IPS-NIHi7 (cell line): ENCODE measurements around the gene C16orf95.

Experiments
- DNase-seq: peaks from one replicate; pipeline ENCODE4 v3.0.0; 2012; ENCODE audit warnings: mixed read lengths; ENCODE audit errors: extremely low spot score

C16orf95 gene

DNA sequence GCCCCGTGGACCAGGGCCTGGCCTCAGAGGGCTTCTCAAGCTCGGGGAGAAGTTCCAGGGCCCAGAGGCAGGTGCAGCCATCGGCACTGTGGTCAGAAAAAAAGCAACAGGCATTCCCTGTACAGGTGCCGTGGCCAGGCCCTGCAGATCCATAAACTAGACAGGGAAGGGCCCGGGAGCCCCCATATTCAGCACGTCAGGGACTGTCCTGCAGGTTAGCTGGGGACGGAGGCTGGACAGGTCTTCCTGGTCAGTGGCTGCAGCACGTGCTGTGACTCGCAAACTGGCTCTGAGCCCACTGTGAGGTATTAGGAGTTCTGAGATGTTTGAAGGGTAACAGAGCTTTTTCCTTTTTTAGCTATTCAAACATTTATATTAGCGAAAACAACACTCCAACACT, 15.0 kb upstream of the C16orf95 start:
- DNase-seq = no peak

DNA sequence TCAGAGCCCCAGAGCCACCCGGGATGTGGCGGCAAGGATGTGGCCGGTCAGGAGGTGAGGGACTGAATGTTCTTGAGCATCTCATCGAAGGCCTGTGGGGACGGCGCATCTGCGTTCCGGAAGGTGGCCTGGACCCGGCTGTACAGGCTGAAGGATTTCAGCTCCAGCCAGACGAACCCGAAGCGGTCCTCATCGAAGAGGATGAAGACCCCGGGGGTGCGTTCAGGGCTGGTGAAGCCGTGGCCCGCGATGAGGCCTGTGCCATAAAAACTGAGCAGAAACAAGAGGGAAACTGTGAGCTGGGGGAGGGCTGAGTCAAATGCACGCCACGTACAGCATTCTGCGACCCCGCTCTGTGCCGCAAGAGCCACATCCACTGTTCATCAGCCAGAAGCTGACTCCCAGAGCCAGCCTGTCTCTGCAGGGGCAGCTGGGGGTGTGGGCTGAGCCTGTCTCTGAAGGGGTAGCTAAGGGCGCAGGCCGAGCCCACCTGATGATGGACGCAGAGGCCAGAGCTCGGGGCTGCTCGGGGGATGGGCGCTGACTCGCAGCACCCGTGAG, 14.1 kb upstream of the C16orf95 start:
- DNase-seq = no peak

DNA sequence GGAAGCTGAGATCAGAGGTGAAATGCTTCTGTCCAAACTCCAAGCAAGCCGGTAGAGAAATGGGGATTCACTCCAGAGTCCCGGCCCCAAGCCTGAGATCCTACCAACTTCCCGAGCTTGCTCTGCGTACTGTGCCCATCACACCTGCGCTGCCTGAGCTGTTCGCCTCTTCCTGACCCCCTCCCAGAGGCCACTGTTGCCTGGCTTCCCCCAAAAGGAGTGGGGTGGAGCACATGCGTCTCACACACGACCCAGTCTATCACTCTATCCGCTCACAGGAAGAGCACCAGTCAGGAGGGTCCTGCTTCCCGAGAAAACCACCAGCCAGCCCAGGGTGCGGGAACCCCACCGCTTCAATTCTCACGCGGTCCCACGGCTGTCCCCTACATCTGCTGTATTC, 13.5 kb upstream of the C16orf95 start:
- DNase-seq = no peak

DNA sequence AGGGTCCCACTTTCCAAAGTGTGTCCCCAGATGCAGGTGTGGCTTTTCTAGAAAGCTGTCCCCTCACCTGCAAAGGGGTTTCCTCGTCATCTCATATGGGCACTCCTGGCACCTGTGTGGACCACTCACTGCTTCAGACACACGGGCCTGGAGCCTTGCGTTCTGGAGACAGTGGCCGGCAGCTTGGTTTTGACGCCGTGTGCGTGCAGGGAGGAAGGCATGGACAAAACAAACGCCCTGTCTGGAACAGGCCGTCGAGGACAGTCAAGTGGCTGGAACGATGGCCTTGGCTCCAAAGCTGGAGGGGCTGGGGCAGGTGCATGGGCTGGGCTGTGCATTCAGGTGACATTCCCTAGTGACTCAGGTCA, 13.0 kb upstream of the C16orf95 start:
- DNase-seq = no peak

DNA sequence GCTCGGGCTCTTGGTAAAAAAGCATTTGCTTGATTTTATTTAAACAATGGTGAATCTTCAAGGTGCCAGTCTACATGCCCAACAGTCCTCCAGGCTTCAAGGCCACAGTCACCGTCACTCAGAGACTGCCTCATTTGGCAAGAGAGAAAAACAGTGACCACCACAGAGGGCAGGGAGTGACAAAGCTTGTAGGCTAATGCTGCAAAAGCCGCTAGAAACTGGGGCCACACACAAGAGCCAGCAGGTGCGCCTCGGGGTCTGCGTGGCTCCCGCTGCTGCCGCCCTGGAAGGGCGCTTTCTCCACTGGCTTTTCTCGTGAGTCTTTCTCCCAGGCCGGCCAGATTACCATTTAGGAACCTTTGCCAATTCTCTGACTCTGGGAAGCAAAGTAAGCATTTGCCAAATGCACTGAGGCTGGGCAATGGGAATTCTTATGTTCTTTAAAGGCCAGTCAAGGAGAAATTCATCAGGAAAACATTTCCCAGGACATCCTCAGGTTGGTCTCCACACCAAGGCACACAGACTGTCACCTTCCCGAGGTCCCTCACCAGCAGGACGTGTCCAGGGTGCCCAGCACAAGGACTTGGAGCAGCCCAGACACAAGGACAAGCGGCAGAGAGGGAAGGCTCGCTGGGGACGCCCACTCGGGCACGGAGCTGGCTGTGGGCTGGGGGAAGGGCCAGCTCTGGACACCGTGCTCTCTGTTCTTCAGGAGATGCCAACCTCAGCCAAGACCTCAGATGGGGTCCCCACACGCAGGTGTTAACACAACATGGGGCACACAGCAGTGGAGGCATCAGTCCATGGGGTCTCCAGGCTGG, 12.5 kb upstream of the C16orf95 start:
- DNase-seq = no peak

DNA sequence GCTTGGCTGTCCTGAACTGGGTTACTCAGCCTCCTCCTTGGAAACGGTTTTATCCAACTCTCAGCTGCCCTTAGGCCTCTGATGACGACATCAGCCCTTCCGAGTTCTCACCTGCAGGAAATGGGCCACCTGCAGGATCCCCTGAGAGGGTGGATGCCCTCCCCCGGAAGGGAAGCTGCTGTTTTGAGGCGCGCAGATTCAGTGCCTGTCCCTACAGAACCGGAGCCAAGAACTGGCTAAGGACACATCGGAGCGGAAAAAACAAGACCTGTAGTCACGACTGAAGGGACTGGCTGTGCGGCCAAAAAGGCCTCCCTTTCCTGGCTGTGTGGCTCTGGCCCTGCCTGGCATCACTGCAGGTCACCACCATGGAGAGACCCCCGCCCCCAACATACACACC, 11.7 kb upstream of the C16orf95 start:
- DNase-seq = no peak

DNA sequence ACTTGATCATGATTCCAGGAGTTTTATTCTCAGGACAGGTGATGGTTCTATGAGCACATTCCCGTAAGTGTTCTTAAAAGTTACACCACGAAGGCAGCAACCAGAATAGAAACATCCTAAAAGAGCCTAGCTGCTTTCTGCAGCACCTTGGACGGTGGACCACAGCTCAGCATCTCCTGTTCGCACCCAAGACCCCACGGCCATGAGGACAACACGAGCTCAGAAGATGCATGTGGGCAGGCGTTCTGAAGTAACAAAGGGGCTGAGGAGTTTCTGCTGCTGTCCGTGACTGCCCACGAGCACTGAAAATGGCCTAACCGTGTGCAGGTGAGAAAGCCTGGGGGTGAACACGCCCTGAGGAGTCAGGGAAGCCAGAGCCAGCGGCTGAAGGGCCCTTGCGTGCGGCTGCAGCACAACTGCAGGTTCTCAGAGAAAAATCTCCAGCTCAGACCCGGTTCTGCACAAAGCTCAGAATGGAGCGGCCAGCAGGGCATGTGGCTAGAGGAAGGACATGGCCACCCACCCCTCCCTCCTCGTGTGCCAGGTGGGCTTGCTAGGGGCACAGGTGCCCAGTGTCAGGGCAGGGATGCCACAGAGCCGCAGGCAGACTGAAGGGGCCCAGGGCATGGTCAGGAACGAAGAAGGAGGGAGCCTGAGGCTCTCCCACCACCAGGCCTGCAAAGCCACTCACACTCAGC, 10.8 kb upstream of the C16orf95 start:
- no peak for DNase-seq

DNA sequence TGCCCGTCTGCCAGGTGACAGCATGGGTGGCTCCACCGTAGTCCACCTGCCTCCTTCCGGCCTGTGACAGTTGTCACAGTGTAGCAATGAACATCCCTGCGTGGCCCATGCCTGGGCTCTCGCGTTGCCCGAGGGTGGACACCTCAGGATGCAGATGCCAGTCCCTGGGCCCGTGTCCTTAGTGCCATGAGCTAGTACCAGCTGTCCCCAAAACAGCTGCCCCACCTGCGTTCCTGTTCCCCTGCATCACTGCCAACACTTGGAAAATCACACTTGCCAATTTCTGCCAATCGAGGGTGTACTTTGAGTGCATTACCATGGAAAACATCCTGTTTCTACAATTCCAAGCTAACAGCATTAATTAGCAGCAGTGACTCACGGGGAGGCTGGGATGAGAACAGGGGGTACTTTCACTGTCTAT, 9.0 kb upstream of the C16orf95 start:
- no peak for DNase-seq

DNA sequence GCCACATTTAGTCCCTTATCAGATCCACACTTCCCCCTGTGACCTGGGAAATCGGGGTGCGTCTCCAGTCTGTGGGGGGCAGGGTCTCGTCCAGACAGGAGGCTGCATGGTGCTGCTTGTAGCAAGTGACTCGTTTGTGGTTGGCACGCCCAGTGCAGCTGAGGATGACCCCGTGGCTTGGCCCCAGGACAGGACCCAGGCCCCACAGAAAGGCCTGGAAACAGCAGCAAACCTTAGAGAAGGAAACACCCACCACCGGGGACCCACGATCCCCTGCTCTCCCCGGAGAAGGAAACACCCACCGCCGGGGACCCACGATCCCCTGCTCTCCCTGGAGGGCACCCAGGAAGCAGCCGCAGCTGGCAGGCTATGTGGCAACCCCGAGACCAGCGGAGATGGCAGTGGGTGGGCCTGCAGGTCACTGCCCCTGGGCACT, 8.2 kb upstream of the C16orf95 start:
- no peak for DNase-seq

DNA sequence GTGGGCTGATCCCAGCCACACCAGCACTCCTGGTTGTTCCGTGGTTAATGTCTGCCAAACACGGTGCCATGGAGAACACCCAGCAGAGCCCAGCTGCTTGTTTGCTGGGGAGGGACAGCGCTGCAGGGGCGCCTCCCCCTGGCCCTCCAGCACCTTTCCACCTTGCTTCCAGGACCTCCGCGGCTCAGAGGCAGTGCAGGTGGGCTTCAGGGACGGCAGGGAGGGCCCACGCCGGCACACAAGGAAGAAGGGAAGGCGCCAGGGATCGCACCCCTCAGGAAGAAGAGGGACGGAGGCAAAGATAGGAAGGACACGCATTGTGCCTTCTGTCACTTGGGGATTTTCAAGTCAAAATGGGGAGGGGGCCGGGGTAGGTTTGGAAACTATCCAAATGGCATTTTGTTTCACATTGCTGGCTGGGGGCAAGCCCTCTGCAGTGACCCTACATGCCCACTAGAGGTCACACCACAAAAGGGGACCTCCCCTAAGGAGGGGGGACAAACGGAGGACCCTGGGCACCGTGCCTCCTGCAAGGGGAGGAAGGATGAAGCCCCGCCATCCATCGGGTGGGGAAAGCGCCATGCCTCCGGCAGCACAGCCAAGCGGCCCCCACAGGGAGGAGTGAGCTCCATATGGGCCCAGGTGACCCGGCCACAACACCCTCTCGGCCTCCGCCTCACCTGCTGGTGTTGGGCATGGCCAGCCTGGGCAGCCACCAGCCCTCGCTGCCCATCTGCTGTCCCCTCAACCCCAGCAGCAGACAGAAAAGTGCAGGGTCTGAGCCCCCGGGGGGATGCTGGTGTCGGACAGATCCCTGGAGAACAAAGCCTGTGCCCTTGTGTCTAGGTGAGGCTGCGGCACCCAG, 7.5 kb upstream of the C16orf95 start:
- DNase-seq = peak; percentile 92

DNA sequence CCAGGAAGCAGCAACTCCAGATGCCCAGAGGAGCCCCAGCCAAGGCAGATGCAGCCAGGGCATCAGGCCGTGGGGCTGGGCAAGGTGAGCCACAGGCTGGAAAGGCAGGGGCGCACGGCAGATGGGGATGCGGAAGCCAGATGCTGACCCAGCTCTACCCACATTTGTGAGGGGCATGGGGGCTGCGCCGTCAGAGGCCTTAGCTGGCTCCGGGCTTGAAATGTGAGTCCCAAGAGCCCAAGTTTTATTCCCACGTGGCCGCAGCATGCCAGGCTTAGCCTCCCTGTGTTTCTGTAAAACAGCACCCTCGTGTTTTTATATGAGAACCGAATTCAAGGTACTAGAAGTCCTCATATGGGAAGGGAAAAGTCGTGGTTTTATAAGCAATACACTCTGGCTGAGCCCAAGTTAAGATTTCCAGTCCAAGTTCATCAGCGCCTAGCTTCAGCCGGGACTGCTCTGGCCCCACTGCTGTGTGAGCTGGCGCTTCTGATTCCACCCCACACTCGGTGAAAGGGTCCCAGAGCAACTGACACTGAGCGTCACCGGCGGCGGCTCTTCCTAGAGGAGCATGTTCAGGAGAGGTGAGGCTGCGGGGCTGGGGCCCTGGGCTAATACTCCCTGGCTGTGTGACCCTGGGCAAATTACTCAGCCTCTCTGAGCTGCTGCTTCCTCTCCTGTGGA, 6.7 kb upstream of the C16orf95 start:
- DNase-seq = no peak

DNA sequence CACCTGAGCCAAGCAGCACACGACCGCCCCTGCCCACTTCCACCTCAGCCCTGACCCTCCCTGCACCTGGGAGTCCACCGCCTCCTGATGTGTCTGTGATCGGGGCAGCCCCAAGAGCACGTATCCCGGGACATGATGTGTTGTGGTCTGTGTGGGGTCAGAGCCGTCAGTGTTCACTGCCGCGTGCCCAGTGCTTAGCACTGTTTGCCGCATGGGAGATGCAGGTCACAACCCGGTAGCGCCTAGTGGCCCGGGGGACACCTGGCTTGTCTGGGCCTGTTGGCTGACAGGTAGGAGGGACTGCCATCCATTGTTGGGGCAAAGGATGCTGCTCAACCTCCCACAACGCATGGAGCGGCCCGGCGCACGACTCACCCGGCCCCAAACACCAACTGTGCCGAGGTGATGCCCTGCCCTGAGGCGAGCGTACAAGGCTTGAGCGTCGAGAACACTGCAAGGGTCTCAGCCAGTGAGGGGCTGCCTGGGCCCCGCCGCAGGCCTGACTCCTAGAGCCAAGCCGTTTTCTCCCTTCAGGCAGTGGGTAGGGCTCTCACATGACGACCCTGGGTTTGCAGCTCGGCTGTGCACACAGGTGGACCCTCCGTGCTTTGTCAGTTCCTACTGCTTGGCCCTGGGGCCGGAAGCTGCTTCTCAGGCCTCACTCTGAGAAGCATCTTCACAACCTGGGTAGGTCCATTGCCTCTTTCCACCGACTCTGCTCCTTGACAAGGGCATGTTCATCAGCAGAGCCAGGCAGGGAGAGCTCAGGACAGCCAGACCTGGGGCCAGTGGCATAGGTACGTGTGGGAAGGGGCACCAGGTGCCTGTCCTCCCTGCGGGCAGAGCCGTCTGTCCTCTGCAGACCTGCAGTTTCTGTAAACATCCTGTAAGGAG, 5.9 kb upstream of the C16orf95 start:
- DNase-seq = no peak

DNA sequence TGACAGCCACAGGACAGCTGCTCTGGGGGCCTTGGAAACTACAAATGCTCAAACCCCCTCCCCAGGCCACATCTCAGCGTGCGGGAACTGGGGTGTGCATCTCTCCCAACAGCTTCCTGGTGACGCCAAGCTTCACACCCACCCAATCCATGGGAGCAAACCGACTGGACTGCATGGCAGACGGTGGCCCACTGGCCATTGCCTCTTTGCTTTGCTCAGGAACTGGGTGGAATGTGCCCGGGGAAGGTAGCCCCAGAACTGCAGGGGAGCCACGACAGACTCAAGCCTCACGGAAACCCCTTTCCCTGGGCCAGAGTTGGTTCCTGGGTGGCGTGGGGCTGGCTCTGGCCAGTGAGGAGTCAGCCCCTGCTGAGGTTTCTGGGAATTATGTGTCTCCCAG, 5.2 kb upstream of the C16orf95 start:
- DNase-seq = no peak

DNA sequence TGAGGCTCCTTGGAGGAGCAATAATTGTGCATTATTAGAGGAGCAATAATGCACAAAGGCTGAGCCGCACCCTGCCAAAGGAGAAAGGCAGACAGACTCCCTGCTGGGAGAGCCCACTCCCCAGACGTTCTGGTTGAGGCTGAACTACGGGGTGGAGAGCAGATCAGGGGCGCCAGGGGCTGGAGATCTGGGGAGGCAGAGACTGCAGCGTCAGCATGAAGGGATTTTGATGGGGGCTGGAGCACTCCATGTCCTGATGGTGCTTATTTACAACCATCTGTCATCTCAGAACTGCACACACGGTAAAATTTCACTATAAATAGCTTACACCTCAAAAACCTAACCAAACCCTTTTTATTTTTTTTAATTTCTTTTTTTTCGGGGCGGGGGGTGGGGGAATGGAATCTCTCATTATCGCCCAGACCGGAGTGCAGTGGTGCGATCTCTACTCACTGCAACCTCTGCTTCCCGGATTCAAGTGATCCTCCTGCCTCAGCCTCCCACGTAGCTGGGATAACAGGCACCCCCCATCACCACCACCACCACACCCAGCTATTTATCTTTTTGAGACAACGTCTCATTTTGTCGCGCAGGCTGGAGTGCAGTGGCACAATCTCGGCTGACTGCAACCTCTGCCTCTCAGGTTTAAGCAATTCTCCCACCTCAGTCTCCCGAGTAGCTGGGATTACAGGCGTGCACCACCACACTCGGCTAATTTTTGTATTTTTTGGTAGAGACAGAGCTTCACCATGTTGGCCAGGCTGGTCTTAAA, 4.3 kb upstream of the C16orf95 start:
- DNase-seq = no peak

DNA sequence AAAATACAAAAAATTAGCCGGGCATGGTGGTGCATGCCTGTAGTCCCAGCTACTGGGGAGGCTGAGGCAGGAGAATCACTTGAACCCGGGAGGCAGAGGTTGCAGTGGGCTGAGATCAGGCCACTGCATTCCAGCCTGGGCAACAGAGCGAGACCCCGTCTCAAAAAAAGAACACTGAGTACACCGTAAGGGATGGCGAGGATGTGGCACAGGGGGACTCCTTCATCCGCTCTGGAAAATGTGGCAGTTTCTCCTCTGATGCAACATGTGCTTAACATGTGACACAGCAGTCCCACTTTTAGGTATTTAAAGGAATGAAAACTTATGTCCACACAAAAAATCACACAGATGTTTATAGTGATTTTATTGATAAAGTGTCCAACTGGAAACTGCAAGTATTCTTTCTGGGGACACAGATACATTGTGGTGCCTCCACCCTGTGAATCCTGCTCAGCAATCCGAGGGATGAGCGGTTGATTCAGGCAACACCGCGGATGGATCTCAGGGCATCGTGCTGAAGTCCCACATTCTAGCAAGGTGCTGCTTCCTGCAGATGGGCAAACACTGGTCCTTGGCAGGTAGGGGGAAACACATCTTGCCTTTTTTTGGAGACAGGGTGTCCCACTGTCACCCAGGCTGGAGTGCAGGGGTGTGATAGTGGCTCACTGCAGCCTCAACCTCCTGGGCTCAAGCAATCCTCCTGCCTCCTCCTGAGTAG, 3.5 kb upstream of the C16orf95 start:
- DNase-seq = no peak

DNA sequence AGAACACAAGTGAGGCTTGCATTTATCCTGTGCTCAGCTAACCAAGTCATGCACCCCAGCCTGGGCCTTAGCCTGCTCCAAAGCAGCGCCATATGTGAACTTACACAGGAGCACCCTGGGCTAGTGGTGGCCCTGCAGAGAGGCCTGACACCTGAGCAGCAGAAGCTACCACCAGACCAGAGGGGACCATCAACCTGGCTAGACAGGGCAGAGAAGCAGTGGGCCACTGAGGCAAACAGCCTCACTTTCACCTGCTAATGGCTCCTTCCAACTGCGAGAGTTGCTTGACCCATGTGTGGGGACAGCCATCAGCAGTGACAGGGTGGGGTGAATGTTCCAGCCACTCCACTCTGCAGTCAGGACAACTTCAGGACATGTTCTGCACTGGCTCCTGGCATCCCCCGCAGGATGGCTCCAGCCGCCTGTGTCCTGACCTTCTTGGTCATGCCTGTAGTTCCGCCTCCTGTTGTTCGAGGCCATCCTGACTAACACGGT, 2.9 kb upstream of the C16orf95 start:
- no peak for DNase-seq

DNA sequence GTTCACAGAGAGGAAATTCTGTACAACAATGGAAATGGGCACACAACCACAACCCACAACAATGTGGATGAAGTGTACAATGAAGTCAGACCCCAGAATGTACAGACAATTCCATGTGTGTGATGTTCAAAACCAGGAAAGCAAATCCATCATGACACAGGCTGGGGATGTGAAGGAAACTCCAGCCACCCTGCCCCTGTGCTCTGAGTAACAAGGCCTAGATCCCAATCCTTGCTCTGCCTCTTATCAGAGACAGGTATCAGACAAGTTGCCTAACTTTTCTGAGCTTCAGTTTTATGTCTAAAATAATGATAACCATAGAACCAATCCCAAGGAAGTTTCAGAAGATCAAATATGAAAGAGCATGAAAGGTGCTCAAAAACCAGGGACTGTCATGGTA, 1.8 kb upstream of the C16orf95 start:
- no peak for DNase-seq

DNA sequence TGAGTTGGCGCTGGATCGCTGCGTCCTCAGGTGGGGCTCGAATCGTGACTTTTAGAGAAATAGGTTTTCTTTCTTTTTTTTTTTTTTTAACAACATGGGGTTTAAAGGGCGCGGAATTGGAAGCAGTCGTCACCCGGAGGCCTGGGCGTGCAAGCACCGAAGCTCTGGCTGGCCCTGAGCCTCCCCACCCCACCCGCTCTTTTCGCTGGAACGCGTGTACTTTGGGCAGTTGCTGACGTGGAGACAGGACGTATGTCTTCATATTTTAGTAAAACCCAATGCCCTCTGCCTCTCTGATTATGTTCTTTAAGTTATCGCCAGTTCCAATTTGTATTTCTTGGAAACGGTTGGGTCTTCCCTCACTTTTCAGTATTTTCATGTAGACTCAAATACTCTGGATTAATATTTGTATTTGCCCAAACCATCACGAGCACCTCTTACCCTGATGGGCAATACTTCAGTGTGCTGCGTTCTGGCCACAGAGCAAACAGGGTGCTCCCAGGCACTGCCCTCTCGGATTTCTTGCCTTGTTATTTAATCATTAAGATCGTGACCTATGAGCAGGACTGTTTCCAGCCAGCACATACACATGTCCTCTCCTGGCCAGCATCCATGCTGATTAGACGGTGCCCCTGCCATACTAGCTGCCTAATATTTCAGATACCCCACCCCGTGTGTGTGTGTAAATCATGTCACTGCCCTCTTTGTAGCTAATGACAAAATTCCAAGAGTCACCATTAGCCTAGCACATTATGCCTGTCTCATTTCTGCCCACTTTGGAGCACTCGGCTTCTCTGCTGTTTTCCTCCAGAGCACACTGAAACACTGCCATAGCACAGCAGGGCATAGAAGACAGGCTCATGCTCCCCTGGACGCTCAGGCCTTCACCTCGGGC, 805 bp upstream of the C16orf95 start:
- peak; percentile 52 for DNase-seq
